Stimulated activated CD8-positive, alpha-beta memory T cell treated with anti-CD3 and anti-CD28 coated beads, Interleukin-7, amount 100 ng/mL, for 24 hours (primary cell): ENCODE measurements around the gene FHOD1.
A peak's percentile ranks its signal among the peaks of the same experiment; 100 is the strongest.

Experiments
- DNase-seq: peaks from one replicate; pipeline ENCODE4 v3.0.0-alpha.2; 2020; ENCODE audit warnings: low read depth

The FHOD1 gene

GRCh38 chr16:67249178-67250044 is 2.1 kb upstream of the FHOD1 start:
- DNase-seq = no peak

- no peak for DNase-seq
Observed at GRCh38 chr16:67248401-67249177, 1.3 kb upstream of the FHOD1 start, which contains the start of gene SLC9A5. Gene SLC9A5 (plus strand): TSS chr16:67248979. CDS start chr16:67249015, 36 bp downstream.

GRCh38 chr16:67248073-67248400 is 756 bp upstream of the FHOD1 start:
- no peak for DNase-seq

GRCh38 chr16:67246756-67247191 is 507 bp downstream of the FHOD1 start:
- DNase-seq = no peak

- DNase-seq = no peak
Observed at GRCh38 chr16:67246081-67246755, 1.1 kb downstream of the FHOD1 start.

GRCh38 chr16:67245674-67246080 is 1.6 kb downstream of the FHOD1 start:
- no peak for DNase-seq

- no peak for DNase-seq
Observed at GRCh38 chr16:67245186-67245585, 2.1 kb downstream of the FHOD1 start.

GRCh38 chr16:67244387-67245185 is 2.7 kb downstream of the FHOD1 start:
- DNase-seq = peak; percentile 52

GRCh38 chr16:67243481-67243880 is 3.8 kb downstream of the FHOD1 start:
- no peak for DNase-seq

GRCh38 chr16:67242138-67242730 is 5.0 kb downstream of the FHOD1 start:
- no peak for DNase-seq

- no peak for DNase-seq
Observed at GRCh38 chr16:67241008-67241900, 6.0 kb downstream of the FHOD1 start.

- DNase-seq = no peak
Observed at GRCh38 chr16:67240506-67240905, 6.8 kb downstream of the FHOD1 start.

GRCh38 chr16:67238806-67239470 is 8.3 kb downstream of the FHOD1 start:
- no peak for DNase-seq

- no peak for DNase-seq
Observed at GRCh38 chr16:67238278-67238575, 9.1 kb downstream of the FHOD1 start.

GRCh38 chr16:67237396-67238277 is 9.6 kb downstream of the FHOD1 start:
- DNase-seq = no peak

- peak; percentile 66 for DNase-seq
Observed at GRCh38 chr16:67236563-67237395, 10.5 kb downstream of the FHOD1 start.

GRCh38 chr16:67235816-67236562 is 11.3 kb downstream of the FHOD1 start:
- no peak for DNase-seq
